ENCODE results near the gene ATG7. TPM values are rescaled to one million over a fixed set of nuclear protein-coding genes. Genes with fewer than 3 reads are reported as not detected.

ATG7 gene
- total RNA-seq, 4 donors from 2014 or later = 31.3 to 67.7 (median 51.3) TPM

DNA sequence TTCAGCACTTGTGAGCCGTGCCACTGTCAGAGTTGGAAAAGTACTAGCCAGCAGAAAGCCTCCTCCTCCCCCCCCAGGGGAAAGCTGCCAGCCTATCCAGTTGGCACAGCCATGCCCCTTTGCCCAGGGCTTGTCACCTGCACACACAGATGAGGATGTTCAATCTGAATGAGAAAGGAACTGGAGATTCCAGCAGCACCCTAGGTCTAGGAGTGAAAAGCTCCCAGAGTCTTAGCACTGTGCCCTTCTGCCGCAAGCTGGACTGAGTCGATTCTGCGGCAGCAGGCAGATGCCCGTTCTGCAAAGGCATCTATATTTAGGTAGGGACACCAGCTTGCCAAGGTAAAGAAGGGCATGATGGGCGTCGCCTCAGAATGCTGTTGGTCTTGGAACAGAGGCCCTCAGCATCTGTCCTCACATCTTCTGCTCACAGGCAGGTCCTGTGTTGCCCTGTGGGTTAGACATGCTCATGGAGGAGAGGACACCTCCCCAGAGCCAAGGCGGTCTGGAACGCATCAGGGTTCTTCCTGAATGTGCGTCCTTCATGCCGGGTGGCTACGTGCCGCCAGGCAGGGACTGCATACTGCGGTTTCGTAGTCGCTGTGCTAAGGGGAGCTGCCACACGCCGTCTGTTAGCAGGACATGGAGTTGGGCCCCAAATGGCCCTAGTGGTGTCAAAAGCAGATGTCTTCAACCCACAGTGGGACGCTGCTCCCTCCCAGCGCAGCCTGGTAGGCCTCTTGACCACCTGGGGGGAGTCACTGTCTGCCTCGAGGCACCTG, 262.0 kb downstream of the ATG7 start:
- WGBS, 2 donors = 63 to 74% methylated on average over 7 to 18 of the region's 21 CpGs
- no peak overlapping the region for H3K4me3 ChIP-seq
- H3K27ac ChIP-seq = peak overlapping the region in 1 of 4 donors; percentile 24
- no peaks in the 10 kb centered on the region for H3K36me3 ChIP-seq
- DNase-seq = no peak
- H3K4me1 ChIP-seq = peaks cover 7 to 59% (median 22%) of the 10 kb centered on the region in 3 donors
- no peak for TF ChIP-seq POLR2A (IDR thresholded peaks at IDR 0.05)
- TF ChIP-seq, protein P1, sequence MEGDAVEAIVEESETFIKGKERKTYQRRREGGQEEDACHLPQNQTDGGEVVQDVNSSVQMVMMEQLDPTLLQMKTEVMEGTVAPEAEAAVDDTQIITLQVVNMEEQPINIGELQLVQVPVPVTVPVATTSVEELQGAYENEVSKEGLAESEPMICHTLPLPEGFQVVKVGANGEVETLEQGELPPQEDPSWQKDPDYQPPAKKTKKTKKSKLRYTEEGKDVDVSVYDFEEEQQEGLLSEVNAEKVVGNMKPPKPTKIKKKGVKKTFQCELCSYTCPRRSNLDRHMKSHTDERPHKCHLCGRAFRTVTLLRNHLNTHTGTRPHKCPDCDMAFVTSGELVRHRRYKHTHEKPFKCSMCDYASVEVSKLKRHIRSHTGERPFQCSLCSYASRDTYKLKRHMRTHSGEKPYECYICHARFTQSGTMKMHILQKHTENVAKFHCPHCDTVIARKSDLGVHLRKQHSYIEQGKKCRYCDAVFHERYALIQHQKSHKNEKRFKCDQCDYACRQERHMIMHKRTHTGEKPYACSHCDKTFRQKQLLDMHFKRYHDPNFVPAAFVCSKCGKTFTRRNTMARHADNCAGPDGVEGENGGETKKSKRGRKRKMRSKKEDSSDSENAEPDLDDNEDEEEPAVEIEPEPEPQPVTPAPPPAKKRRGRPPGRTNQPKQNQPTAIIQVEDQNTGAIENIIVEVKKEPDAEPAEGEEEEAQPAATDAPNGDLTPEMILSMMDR (IDR thresholded peaks at IDR 0.05) = no peak
- no peaks in the 10 kb centered on the region for H3K27me3 ChIP-seq
- intact Hi-C loops (cut with DNase I) = no loop called here
- no peaks in the 10 kb centered on the region for H3K9me3 ChIP-seq

DNA sequence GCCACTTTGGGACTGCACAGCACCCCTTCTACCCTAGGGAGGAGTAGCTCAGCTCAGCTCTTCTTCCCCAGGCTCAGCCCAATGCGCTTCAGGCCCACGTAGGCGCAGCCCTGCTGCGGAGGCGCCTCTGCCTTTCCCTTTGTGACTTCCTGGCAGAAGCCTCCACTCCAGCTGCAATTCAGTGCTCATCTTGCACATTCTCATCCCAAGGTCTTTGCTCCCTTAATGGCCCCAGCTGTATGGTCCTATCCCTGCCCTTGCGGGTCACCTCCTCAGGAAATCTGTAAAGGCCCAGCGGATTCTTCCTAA, 262.6 kb downstream of the ATG7 start:
- H3K36me3 ChIP-seq = no peaks in the 10 kb centered on the region
- H3K9me3 ChIP-seq = no peaks in the 10 kb centered on the region
- intact Hi-C loops (cut with DNase I) = no loop called here
- WGBS, 2 donors = 87 to 97% methylated on average over 7 of the region's 7 CpGs
- TF ChIP-seq, protein P1 (IDR thresholded peaks at IDR 0.05) = no peak
- no peak for TF ChIP-seq POLR2A (IDR thresholded peaks at IDR 0.05)
- no peaks in the 10 kb centered on the region for H3K27me3 ChIP-seq
- peak overlapping the region in 1 of 4 donors; percentile 24 for H3K27ac ChIP-seq
- peaks cover 7 to 54% (median 19%) of the 10 kb centered on the region in 3 donors for H3K4me1 ChIP-seq
- DNase-seq = no peak
- no peak overlapping the region for H3K4me3 ChIP-seq

- 92 to 100% methylated on average over 4 to 10 of the region's 13 CpGs for WGBS, 2 donors
- intact Hi-C loops (cut with DNase I) = no loop called here
Observed at GRCh38 chr3:11535243-11535960, 263.2 kb downstream of the ATG7 start.

DNA sequence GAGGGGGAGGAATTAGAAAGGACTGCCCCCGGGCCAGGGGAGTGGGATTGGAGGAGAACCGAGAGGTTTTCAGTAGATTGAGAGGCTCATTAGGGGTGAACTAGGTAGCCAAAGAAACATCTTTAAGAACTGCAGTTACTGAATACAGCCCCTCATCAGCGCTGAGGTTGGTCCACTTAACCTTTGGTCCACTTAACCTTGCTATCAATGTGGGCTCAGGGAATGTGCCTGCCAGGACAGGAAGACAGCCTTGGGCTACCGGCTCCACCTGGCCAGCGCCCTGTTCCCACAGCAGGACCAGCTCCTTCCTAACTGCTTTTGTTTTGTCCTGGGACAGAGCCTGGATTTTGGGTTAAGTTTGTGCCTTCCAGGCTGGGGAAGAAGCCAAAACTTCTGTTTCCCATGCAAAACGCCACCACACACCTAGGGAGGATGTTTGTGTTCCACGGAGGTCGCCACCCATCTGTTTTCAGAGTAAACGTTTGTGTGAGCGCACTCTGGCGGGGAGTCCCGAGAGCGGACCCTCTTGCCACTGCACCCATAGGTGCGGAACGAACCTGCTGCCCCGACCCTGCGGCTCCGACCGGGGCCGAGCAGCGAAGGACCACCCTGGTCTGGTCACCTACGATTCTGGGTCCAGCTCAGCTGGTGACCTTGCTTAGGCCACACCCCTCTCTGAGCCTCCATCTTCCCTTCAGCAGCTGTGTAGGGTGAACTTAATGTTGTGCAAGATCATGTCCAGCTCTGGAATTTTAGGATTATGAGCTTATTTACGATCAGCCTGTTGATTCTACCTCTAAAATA, 264.1 kb downstream of the ATG7 start:
- Histone ChIP-seq H3K27me3 (no peaks in the 10 kb centered on the region), H3K4me1 (peaks cover 7 to 39% (median 8%) of the 10 kb centered on the region in 3 donors), H3K36me3 (no peaks in the 10 kb centered on the region), H3K9me3 (no peaks in the 10 kb centered on the region), H3K27ac (no peak overlapping the region), H3K4me3 (no peak overlapping the region)
- TF ChIP-seq POLR2A (IDR thresholded peaks at IDR 0.05) = no peak
- TF ChIP-seq, protein P1 (IDR thresholded peaks at IDR 0.05) = no peak
- DNase-seq = no peak
- intact Hi-C loops (cut with DNase I) = no loop called here
- WGBS, 2 donors = 74 to 82% methylated on average over 14 to 23 of the region's 23 CpGs

More at GRCh38 chr3:11535243-11535960, 263.2 kb downstream of the ATG7 start:
- TF ChIP-seq POLR2A (IDR thresholded peaks at IDR 0.05) = no peak
- TF ChIP-seq, protein P1 (IDR thresholded peaks at IDR 0.05) = no peak
- H3K4me1 ChIP-seq = peaks cover 7 to 48% (median 13%) of the 10 kb centered on the region in 3 donors
- H3K4me3 ChIP-seq = no peak overlapping the region
- H3K9me3 ChIP-seq = no peaks in the 10 kb centered on the region
- no peaks in the 10 kb centered on the region for H3K27me3 ChIP-seq
- no peak overlapping the region for H3K27ac ChIP-seq
- H3K36me3 ChIP-seq = no peaks in the 10 kb centered on the region
- no peak for DNase-seq
